GM23248 (cell line): ENCODE measurements around the gene RHCE.

Experiments
- EZH2 ChIP-seq: fragments of 200-600 bp; sonication (generic); IDR thresholded peaks from 2 replicates; pipeline ENCODE4 v1.6.1; 2018; ENCODE audit warnings: antibody characterized with exemption, mild to moderate bottlenecking; ENCODE audit not compliant: insufficient read depth, poor library complexity, severe bottlenecking
- EZH2phosphoT487 ChIP-seq: fragments of 200-600 bp; sonication (generic); IDR thresholded peaks from 2 replicates; pipeline ENCODE4 v1.6.1; 2018; ENCODE audit warnings: antibody characterized with exemption, moderate library complexity, mild to moderate bottlenecking, low read depth; ENCODE audit not compliant: insufficient read depth

DNA sequence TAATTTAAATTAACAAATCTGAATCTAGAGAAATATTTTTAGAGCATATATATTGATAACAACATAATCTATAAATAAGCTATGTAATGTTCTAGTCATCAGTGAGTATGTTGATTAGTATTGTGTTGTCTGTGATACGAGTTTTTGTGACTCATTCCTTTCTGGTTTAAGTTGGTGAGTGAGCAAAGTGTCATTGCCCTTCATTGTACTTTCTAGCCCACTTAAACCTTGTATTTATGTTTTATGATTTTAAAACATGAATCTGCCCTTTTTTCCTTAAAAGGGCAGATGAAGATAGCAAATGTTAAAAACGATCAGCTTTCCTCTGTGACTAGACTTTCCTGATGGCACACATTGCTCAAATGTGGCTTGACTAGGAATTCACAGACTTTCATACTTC lies 48.6 kb upstream of the RHCE start:
- TF ChIP-seq EZH2phosphoT487 (no peak), EZH2 (no peak)
